HG02763 (cell line): Measurements from ENCODE around the gene SGTB.
A peak's percentile ranks its signal among the peaks of the same experiment; 100 is the strongest.

Experiments used
- ATAC-seq: cut with Tn5 transposase; IDR thresholded peaks from one replicate; pipeline ENCODE4 v1.9.1; 2021; ENCODE audit warnings: mild to moderate bottlenecking, moderate library complexity; ENCODE audit not compliant: unreplicated experiment

SGTB gene, protein sequence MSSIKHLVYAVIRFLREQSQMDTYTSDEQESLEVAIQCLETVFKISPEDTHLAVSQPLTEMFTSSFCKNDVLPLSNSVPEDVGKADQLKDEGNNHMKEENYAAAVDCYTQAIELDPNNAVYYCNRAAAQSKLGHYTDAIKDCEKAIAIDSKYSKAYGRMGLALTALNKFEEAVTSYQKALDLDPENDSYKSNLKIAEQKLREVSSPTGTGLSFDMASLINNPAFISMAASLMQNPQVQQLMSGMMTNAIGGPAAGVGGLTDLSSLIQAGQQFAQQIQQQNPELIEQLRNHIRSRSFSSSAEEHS

DNA sequence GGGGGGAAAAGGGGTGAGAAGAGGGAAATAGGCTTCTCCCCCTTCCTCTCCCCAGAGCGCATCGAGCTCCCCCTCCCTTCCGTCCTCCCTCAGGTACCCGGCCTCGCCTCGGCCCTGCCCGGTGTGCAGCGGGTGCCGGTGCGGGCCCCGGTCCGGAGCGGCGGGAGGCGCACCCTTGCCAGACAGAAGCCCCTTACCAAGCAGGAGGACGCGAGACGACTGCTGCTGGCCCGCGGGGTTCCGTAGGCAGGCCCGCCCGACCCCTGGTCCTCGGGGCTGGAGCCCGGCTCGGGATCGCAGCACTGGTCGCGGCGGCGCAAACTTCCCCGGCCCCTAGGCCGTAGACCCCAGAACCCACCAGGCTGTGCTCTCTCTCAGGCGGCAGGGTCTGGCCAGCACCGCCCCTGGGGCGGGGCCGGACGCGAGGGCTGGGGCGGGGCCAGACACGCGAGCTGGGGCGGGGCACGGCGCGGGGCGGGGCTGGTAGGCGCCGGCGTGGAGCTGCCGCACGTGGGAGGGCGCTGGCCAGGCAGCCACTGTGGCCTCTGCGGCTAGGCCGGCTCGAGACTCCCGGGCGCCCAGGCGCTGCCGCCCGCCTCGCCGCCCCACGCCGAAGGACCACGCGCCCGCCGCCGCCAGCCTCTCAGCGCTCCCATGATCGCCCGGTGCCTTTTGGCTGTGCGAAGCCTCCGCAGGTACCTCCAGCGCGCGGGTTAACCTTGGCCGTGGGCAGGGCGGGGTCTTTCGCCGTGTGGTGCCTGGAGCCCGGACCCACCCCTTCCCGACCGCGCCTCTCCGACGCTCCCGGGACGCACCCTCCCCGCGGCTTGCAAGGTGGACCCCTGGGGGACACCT is at the start of gene SGTB, which contains the start of gene NLN:
Gene SGTB, minus strand, starts transcription at position 390 of the 855 bp plus-strand sequence. CDS start 1,302 bp downstream, outside the sequence.
Gene NLN, plus strand, starts transcription at position 486 of the 855 bp plus-strand sequence. Its CDS starts 169 bp downstream, at position 655.
- peak; percentile 93 for ATAC-seq

DNA sequence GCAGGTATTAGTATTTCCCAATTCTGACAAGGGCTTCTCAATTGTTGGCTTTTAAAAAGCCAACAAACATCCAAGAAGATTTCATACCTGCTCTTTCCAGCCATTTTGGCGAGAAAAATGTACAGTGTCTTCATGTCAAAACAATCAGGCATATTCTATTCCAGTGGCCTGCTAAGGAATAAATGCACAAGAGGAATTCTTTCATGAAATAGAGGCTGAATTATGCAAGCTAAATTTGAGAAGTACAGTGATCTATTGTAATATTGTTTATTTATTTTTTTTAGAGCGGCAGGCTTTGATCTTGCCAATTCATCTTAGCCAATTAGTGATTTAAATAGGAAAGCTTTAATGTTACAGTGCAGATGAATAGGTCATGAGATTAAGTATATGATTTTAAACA is 49.4 kb upstream of the SGTB start:
- no peak for ATAC-seq

DNA sequence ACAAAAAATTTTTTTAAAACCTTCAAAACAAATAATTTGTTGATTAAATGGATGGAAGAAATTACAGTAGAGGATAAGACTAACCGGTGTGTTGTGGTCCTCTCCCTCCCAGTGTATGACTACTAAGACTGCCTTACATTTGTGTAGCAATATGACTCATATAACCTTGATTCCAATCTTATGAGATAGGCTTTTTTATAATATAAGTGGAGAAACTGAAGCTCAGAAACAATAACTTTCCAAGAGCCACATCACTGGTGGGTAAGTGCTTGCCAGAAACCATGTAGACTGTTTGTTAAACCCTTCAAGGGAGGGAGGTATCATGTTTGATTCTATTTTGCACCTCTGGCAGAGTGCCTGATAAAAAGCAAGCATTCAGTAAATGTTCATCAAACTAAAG is 47.6 kb upstream of the SGTB start:
- no peak for ATAC-seq

DNA sequence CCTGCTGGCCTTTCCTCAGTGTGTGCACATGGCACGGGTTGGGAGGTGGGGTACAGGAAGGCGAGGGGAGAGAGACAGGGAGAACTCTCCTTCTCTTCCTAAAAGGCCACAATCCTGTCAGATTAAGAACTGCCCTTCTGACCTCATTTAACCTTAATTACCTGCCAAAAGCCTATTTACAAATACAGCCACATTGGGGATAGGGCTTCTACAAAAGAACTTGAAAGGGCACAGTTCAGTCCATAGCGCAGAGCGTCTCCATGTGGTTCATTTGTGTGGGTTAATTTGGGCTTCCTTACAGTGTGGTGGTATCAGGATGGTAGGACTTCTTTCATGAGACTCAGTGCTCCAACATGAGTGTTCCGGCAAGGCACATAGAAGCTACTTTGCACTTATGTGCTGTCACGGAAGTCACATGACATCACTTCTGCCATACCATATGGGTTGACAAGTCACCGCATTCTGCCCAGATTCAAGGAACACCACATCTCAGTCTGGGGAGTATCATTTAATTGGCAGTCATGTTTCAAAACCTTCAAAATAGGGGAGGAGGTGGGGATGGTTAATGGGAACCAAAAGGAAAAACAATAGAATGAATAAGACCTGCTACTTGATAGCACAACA is 46.9 kb upstream of the SGTB start:
- no peak for ATAC-seq

DNA sequence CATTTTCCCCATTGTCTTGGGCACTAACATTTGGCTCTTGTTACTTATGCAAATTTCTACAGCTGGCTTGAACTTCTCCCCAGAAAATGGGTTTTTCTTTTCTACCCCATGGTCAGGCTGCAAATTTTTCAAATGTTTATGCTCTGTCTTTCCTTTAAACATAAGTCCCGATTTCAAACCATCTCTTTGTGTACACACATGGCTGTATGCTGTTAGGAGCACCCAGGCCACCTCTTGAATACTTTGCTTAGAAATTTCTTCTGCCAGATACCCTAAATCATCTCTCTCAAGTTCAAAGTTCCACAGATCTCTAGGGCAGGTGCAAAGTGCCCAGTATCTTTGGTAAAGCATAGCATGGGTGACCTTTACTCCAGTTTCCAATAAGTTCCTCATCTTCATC is 45.7 kb upstream of the SGTB start:
- no peak for ATAC-seq

DNA sequence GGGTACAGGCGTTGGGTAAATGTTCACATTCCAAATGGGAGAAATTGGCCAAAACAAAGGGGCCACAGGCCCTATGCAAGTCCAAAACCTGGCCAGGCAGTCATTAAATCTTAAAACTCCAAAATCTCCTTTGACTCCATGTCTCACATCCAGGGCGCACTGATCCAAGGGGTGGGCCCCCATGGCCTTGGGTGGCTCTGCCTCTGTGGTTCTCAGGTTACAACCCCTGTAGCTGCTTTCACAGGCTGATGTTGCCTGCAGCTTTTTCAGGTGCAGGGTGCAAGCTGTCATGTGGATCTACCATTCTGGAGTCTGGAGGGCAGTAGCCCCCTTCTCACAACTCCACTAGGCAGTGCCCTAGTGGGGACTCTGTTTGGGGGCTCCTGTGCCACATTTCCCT is 44.9 kb upstream of the SGTB start:
- no peak for ATAC-seq

DNA sequence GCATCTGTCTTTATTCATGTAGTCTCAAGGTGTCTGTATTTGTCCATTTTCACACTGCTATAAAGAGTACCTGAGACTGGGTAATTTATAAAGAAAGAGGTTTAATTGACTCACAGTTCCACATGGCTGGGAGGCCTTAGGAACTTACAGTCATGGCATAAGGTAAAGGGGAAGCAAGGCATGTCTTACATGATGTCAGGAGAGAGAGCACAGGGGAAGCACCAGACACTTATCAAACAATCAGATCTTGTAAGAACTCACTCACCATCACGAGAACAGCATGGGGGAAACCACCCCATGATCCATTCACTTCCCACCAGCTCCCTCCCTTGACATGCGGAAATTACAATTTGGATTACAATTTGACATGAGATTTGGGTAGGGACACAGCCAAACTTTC is 44.3 kb upstream of the SGTB start:
- ATAC-seq, result no peak

DNA sequence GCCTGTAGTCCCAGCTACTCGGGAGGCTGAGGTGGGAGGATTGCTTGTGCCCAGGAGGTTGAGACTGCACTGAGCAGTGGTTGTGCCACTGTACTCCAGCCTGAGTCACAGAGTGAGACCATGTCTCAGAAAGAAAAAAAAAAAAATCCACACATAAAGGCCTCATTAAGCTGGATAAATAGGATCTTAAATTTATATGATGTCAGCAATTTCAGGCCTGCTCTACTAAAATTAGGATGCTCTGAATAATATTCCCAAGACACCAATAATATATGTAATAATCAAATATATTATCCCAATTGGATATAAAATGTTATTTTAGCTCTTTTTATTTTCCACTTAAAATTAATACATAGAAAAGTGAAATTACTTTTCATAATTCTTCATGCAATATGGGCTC is 43.7 kb upstream of the SGTB start:
- ATAC-seq, result no peak

DNA sequence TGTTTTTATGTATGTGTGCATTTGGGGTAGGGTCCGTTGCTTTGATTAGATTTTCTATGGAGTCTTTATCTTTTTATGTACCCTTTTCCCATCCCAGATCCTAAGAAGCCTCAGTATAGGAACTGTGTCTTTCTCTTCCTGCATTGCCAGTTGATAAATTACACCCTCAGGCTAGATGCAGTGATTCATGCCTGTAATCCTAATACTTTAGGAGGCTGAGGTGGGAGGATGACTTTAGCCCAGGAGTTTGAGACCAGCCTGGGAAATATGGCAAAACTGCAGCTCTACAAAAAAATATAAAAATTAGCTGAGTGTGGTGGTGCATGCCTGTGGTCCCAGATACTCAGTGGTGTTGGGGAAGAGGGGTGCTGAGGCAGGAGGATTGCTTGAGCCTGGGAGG is 40.3 kb upstream of the SGTB start:
- no peak for ATAC-seq

DNA sequence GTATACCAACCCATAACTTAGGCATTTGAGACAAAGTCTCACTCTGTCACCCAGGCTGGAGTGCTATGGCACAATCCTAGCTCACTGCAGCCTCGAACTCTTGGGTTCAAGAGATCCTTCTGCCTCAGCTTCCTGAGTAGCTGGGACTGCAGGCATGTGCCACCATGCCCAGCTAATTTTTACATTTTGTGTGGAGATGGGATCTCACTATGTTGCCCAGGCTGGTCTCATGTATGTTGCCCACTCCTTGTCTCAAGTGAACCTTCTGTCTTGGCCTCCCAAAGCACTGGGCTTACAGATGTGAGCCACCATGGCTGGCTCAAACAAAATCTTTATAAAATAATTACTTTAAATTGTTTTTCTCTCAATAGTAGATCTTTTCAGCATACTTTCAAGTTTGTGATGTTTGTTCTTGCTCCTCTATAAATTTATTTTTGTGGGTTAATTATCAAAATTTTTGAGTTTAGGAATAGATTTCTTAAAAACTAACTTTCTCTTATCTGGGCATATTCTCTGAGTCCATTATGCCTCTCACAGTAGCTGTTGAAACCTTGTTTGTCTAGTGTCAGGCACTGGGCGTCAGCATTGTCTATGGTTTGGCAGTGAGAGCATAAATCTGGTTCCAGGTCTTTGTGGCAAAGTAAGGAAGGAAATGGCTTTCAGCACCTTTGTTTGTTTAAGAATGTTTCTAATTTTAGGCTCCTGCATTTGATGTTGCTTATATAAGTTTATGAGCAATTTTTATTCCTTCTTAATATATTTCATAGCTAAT is 38.8 kb upstream of the SGTB start:
- ATAC-seq, result no peak

DNA sequence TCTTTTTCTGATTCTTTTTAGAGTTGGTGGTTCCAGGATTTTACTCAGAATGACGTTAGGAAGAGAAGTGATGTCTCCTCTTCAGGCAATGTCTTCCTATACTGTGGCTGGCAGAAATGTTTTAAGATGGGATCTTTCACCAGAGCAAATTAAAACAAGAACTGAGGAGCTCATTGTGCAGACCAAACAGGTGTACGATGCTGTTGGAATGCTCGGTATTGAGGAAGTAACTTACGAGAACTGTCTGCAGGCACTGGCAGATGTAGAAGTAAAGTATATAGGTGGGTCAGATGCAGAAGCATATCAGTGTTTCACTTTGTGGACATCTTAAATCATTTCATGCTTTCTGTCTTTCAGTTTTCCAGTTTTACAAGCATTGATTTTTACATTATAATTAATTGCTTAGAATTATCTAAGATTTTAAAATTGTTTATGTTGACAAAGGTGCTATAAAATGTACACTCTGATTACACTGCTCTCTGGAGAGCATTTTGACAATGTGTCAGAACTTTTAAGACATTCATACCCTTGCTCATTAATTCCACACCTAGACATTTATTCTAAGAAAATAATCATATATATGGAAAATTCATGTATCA is 36.7 kb upstream of the SGTB start:
- no peak for ATAC-seq

DNA sequence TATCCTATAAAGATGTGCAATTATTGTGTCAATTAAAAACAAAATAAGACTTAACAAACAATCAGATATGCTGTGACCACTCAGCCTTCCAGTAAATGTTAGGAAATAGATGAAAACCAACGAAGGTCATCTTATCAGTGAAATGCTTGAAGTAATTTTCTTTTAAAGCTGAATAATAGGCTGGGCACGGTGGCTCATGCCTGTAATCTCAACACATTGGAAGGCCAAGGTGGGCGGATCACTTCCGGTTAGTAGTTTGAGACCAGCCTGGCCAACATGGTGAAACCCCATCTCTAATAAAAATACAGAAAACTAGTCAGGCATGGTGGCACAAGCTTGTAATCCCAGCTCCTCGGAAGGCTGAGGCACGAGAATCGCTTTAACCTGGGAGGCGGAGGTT is 31.3 kb upstream of the SGTB start:
- ATAC-seq, result no peak

DNA sequence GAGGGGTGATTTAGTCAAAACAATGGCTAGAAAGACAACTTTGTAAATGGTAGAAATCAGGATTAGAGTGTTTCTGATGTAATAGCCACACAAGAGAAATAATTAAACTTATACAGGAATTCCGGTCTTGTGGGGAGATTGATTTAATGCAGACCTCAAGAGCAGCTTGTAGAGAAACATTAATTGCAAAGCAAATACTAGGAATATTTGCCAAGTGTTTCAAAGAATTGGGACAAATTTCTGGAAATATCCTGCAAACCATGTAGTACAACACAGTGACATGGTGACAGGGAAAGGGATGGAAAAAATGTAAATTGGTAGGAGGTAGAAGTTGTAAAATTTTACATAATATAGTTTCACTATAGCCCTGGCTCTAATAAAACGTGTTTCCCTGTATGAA is 29.0 kb upstream of the SGTB start:
- ATAC-seq, result no peak

DNA sequence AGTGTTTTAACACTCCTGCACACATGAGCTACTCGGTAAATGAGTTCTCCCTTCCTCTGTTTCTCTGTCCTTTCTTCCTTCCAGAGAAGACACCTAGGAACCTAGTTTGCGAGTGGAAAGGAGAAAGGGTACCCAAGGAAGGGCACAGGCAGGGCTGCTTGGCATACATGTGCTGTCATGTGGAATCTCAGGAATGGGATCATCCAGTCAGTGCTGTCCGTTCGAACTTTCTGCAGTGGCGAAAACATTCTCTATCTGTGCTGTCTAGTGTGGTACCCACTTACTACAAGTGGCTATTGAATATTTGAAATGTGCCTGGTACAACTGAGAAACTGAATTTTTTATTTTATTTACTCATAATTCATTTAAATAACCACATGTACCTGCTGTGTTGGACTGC is 28.0 kb upstream of the SGTB start:
- no peak for ATAC-seq

DNA sequence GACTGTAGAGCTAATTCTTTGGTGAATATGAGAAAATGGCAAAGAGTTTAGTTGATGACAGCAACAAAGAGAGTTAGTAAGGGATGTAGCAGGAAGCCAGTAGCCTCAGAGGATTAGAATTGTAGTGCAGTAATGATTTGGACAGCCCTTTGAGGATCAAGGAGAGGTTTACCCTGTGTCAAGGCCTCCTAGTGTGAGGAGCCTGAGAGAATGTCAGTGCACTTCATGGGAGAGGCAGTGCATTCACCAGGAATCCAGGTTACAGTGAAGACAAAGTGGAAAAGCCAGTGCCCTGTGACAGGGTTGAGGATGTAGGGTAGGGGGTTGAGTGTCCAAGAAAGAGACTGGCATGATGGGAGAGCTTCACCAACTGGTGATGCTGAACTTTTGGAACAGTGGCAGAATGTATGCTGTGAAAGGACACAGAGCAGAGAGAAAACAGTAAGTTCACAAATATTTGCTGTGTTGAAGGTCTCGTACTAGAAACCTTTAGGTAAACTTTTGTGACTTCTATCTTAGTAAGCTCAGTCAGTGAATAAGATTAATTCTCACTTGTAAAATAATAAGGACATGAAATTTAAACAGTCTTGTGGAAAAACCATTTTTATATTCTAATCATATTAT is 27.4 kb upstream of the SGTB start:
- ATAC-seq, result no peak

DNA sequence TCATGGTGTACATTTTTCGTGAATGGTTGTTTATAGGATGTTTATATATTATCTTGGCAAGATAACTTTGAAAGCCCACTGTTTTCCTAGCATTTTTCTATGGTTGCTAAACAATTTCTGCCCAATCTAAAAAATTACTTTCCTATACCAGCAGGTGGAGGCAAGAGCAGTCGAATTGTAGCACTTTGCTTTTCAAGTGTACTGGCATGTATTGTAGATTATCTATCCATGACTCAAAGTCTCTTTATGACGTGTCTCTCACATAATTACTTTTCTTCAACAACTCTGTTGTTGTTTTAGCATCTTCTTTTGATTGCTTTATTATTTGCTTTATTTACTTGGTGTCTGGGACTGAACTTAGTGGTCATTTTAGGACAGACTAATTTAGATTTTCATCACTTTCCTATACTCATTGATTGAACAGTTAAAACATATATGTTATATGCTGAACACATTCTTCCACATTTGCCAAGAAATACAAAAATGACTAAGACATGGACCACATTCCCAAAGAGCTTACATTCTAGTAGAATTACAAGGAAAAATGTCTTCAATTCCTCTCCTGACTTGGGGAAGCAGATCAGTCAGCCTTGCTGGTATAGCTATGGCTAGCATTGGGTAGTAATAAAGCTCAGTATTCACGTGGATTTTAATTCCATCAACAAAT is 20.8 kb upstream of the SGTB start:
- no peak for ATAC-seq

DNA sequence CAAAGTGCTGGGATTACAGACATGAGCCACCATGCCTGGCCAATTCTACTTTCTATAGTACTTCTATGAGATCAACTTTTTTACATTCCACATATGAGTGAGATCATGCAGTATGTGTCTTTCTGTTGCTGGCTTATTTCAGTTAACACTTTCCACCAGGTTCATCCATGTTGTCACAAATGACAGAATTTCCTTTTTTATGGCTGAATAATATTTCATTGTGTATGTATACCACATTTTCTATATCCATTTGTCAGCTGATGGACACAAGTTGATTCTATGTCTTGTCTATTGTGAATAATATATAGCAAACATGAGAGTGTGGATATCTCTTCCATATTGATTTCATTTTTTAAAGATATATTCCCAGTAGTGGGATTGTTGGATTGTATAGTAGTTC is 17.3 kb upstream of the SGTB start:
- no peak for ATAC-seq

DNA sequence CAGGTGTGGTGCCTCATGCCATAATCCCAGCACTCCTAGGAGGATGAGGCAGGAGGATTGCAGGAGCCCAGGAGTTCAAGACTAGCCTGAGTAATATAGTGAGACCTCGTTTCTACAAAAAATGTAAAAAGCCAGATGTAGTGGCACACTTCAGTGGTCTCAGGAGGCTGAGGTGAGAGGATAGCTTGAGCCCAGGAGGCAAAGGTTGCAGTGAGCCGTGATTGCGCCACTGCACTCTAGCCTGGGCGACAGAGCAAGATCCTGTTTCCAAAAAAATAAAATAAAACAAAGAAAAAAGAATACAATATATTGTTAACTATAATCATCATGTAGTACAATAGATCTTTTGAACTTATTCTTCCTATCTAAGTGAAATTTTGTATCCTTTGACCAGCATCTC is 16.4 kb upstream of the SGTB start:
- no peak for ATAC-seq

DNA sequence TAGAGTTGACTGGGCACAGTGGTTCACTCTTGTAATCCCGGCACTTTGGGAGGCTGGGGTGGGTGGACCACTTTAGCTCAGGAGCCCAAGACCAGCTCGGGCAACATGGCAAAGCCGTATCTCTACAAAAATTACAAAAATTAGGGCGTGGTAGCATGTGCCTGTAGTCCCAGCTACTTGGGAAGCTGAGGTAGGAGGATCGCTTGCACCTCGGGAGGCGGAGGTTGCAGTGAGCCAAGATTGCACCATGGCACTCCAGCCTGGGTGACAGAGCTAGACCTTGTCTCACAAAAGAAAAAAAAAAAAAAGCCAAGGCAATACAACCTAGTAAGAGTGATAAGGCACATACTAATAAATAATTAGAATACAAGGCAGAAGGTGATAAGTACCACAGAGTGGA is 15.9 kb upstream of the SGTB start:
- ATAC-seq, result no peak

DNA sequence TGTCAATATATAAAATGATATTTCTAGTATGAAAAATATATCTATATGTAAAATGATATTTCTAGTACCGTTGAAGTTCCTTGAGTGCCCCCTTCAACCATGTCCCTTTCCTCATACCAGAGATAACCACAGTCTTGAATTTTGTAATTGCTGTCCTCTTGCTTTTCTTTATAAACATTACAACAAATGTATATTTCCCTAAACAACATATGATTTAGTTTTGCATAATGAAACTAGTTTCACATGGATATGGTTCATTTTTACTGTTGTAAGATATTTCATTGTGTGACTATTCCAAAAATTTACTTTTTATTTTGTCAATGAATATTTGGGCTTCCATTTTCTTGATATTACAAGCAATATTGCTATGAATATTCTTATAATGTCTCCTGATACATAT is 14.1 kb upstream of the SGTB start:
- ATAC-seq, result no peak
